ENCODE results near the gene RFPL1. TPM values are rescaled to one million over a fixed set of nuclear protein-coding genes. Genes with fewer than 3 reads are reported as not detected.

Gene RFPL1
- total RNA-seq, 4 donors from 2014 or later, result not detected

GRCh38 chr22:29435236-29436136 lies 2.9 kb upstream of the RFPL1 start:
- intact Hi-C loops (cut with DNase I; ENCODE audit: low total_unique reads), result no loop called here
- TF ChIP-seq CTCF (IDR thresholded peaks at IDR 0.05) (no peak), POLR2A (IDR thresholded peaks at IDR 0.05) (no peak)
- peak in 1 of 2 donors; percentile 60 for DNase-seq (ENCODE audit: low spot score in 2 of 2)
- WGBS, 2 donors, result 55 to 62% methylated on average over 5 of the region's 5 CpGs
- H3K4me3 ChIP-seq (ENCODE audit: low read depth, poor library complexity, severe bottlenecking), result no peak overlapping the region

DNA sequence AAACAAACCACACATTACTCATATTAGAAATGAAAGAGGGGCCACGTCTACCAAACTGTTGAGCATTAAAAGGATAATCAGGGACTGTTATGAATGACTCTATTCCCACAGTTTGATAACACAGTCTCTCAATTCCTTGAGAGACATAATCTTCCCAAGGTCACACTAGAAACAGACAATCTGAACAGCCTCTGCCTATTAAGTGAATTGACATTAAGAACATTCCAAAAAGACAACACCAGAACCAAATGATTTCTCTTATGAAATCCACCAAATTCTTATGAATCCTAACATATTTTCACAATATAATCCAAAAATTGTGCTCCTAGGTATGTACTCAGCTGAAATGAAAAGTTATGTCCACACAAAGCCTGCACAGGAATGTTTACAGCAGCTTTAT lies 4.6 kb downstream of the RFPL1 start:
- WGBS, 2 donors, result 55 to 60% methylated on average over 1 of the region's 1 CpG
- H3K4me3 ChIP-seq (ENCODE audit: low read depth, poor library complexity, severe bottlenecking), result no peak overlapping the region
- intact Hi-C loops (cut with DNase I; ENCODE audit: low total_unique reads), result no loop called here
- DNase-seq (ENCODE audit: low spot score in 2 of 2), result no peak
- TF ChIP-seq CTCF (IDR thresholded peaks at IDR 0.05), result no peak
- TF ChIP-seq POLR2A (IDR thresholded peaks at IDR 0.05), result no peak

- intact Hi-C loops (cut with DNase I; ENCODE audit: low total_unique reads), result no loop called here
- DNase-seq (ENCODE audit: low spot score in 2 of 2), result no peak
- H3K4me3 ChIP-seq (ENCODE audit: low read depth, poor library complexity, severe bottlenecking), result no peak overlapping the region
- TF ChIP-seq CTCF (IDR thresholded peaks at IDR 0.05) (no peak), POLR2A (IDR thresholded peaks at IDR 0.05) (no peak)
- WGBS, 2 donors, result 57 to 60% methylated on average over 6 of the region's 6 CpGs
Measured at GRCh38 chr22:29443452-29443851, 5.1 kb downstream of the RFPL1 start.

GRCh38 chr22:29443861-29444792 lies 5.7 kb downstream of the RFPL1 start:
- intact Hi-C loops (cut with DNase I; ENCODE audit: low total_unique reads), result no loop called here
- WGBS, 2 donors, result 48 to 53% methylated on average over 14 of the region's 14 CpGs
- H3K4me3 ChIP-seq (ENCODE audit: low read depth, poor library complexity, severe bottlenecking), result no peak overlapping the region
- peak in 1 of 2 donors; percentile 40 for DNase-seq (ENCODE audit: low spot score in 2 of 2)
- no peak for TF ChIP-seq CTCF (IDR thresholded peaks at IDR 0.05)
- TF ChIP-seq POLR2A (IDR thresholded peaks at IDR 0.05), result no peak

- TF ChIP-seq CTCF (IDR thresholded peaks at IDR 0.05) (no peak), POLR2A (IDR thresholded peaks at IDR 0.05) (no peak)
- H3K4me3 ChIP-seq (ENCODE audit: low read depth, poor library complexity, severe bottlenecking), result no peak overlapping the region
- intact Hi-C loops (cut with DNase I; ENCODE audit: low total_unique reads), result no loop called here
- peak in 1 of 2 donors; percentile 54 for DNase-seq (ENCODE audit: low spot score in 2 of 2)
- WGBS, 2 donors, result 88 to 90% methylated on average over 4 of the region's 4 CpGs
Measured at GRCh38 chr22:29445508-29445907, 7.1 kb downstream of the RFPL1 start.
